Panc1 (cell line): ENCODE measurements around the gene GSTM3.

ENCODE experiments used
- CTCF ChIP-seq: fragments of 450-650 bp; IDR thresholded peaks from 2 replicates; pipeline ENCODE4 v1.5.1; 2017; ENCODE audit warnings: mild to moderate bottlenecking
- POLR2AphosphoS5 ChIP-seq: IDR thresholded peaks from 2 replicates; pipeline ENCODE4 v1.6.1; 2012; ENCODE audit warnings: mild to moderate bottlenecking, low read depth, low read length, moderate library complexity
- REST ChIP-seq, 2 experiments: IDR thresholded peaks; 2 replicates each; pipeline ENCODE4 v1.6.1; 2011 to 2012; ENCODE audit warnings: low read depth in 2 of 2, control low read depth in 1 of 2, low read length in 1 of 2, mild to moderate bottlenecking in 1 of 2, moderate library complexity in 1 of 2; ENCODE audit not compliant: insufficient read depth in 1 of 2
- SIN3A ChIP-seq: IDR thresholded peaks from 2 replicates; pipeline ENCODE4 v1.6.1; 2012; ENCODE audit warnings: low read depth, mild to moderate bottlenecking, low read length, moderate library complexity, borderline replicate concordance; ENCODE audit not compliant: insufficient read depth

GRCh38 chr1:109761227-109762038 lies 20.6 kb upstream of the GSTM3 start:
- TF ChIP-seq CTCF (no peak), SIN3A (no peak), POLR2AphosphoS5 (no peak), REST (IDR thresholded peaks at IDR 0.05; ENCODE audit: insufficient read depth in 1 of 2, low read depth in 2 of 2, low read length in 1 of 2) (no peak)
